ENCODE data around the gene VPS45.

DNA sequence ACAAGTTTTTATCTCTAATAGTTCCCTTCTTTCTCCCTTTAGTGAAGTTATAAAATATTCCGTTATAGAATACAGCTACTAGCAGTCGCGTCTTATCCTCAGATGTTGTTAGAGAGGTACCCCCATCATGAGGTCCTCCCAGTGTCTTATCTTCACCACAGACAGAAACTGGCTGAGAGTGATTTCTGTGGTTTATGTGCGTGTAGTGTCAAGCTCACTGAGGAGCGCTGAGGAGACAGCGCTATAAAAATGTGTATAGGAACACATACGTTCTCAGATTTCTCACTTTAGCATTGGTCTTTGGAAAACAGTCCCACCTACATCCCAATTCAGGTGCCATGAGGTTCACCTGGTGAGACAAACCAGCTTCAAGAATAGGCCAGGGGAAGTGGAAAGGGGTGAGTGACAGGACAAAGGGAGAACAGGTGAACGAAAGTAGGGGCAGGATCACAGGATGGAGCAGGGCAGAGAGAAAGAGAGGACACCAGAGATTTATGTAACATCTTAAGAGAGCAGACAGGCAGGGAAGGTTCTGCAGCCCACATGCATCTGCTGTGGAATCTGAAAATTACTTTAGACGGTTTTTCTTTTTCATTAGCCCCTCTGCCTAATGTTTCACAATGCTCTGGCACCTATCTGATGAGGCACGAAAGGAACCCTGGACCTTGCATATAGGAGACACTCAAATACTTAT, 79.4 kb downstream of the VPS45 start:
- TF ChIP-seq, protein P1, sequence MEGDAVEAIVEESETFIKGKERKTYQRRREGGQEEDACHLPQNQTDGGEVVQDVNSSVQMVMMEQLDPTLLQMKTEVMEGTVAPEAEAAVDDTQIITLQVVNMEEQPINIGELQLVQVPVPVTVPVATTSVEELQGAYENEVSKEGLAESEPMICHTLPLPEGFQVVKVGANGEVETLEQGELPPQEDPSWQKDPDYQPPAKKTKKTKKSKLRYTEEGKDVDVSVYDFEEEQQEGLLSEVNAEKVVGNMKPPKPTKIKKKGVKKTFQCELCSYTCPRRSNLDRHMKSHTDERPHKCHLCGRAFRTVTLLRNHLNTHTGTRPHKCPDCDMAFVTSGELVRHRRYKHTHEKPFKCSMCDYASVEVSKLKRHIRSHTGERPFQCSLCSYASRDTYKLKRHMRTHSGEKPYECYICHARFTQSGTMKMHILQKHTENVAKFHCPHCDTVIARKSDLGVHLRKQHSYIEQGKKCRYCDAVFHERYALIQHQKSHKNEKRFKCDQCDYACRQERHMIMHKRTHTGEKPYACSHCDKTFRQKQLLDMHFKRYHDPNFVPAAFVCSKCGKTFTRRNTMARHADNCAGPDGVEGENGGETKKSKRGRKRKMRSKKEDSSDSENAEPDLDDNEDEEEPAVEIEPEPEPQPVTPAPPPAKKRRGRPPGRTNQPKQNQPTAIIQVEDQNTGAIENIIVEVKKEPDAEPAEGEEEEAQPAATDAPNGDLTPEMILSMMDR (IDR thresholded peaks at IDR 0.05) = no peak
- no peak for TF ChIP-seq POLR2A (IDR thresholded peaks at IDR 0.05)

All from lower leg skin (tissue), 3 donors.